ENCODE measurements around the gene PAXX. TPM values are rescaled to one million over a fixed set of nuclear protein-coding genes. Genes with fewer than 3 reads are reported as not detected.

PAXX gene
- total RNA-seq (10 to 100 TPM; 23.6 to 48.9 (median 37.5) TPM), polyA plus RNA-seq (10 to 100 TPM in 1 of 2 donors, 1 to 10 TPM in 1; 1.1 to 47.8 TPM)
- long read RNA-seq, donor 1, transcript PAXX-201 (7 exons, 812 nt): minor isoform, 6 of 70 reads
- long read RNA-seq, donor 1, transcript PAXX-208 (5 exons, 1,077 nt): major isoform, 33 of 70 reads
- long read RNA-seq, donor 1, partial matches to known transcripts: 13 of 70 reads
- long read RNA-seq, donor 1, other reads (novel, unspliced or antisense): 17 of 70 reads
- long read RNA-seq, donor 2, transcript PAXX-201 (7 exons, 812 nt): major isoform, 10 of 38 reads
- long read RNA-seq, donor 2, transcript PAXX-208 (5 exons, 1,077 nt): minor isoform, 6 of 38 reads
- long read RNA-seq, donor 2, partial matches to known transcripts: 5 of 38 reads
- long read RNA-seq, donor 2, other reads (novel, unspliced or antisense): 16 of 38 reads
- long read RNA-seq, donor 3, transcript PAXX-201 (7 exons, 812 nt): major isoform, 11 of 56 reads
- long read RNA-seq, donor 3, transcript PAXX-208 (5 exons, 1,077 nt): minor isoform, 10 of 56 reads
- long read RNA-seq, donor 3, partial matches to known transcripts: 13 of 56 reads
- long read RNA-seq, donor 3, other reads (novel, unspliced or antisense): 21 of 56 reads

DNA sequence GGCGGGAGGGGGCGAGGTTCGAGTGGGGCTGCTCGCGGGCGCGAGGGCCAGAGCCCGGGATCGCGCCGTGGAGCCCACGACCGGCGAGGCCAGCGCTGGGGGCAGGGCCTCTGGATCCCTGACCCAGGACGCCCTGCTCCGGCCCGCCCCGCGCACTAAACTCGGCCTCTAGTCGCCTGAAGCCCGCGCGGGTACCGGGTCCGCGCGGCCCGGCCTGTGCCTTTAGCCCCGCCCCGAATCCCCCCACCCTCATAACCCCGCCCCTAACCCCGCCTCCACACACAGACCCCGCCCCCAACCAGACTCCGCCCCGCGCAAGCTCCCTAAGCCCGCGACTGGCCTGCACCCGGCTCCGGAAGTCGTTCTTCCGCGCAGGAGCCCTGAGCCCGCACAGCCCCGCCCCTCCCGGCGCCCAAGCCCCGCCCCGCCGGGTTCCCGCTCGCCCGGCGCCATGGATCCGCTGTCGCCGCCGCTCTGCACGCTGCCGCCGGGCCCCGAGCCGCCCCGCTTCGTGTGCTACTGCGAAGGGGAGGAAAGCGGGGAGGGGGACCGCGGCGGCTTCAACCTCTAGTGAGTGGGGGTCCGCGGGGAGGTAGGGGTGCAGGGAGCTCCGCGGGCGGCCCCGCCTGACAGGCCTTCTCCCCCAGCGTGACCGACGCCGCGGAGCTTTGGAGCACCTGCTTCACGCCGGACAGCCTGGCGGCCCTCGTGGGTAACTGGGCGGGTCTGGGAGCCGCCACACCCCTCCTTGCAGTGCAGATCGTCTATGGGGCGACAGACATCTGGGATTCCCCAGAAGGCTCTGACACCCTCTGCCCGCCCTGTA is at the start of gene PAXX:
Gene PAXX, plus strand, starts transcription at position 430 of the 826 bp plus-strand sequence. Its CDS starts 22 bp downstream, at position 452.
- TF ChIP-seq, protein P1, sequence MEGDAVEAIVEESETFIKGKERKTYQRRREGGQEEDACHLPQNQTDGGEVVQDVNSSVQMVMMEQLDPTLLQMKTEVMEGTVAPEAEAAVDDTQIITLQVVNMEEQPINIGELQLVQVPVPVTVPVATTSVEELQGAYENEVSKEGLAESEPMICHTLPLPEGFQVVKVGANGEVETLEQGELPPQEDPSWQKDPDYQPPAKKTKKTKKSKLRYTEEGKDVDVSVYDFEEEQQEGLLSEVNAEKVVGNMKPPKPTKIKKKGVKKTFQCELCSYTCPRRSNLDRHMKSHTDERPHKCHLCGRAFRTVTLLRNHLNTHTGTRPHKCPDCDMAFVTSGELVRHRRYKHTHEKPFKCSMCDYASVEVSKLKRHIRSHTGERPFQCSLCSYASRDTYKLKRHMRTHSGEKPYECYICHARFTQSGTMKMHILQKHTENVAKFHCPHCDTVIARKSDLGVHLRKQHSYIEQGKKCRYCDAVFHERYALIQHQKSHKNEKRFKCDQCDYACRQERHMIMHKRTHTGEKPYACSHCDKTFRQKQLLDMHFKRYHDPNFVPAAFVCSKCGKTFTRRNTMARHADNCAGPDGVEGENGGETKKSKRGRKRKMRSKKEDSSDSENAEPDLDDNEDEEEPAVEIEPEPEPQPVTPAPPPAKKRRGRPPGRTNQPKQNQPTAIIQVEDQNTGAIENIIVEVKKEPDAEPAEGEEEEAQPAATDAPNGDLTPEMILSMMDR (IDR thresholded peaks at IDR 0.05): no peak
- TF ChIP-seq POLR2A (IDR thresholded peaks at IDR 0.05) (peak; percentile 24), EP300 (IDR thresholded peaks at IDR 0.05) (no peak)
- H3K27ac ChIP-seq: peak within 1 kb of the TSS in 1 of 2 donors; percentile 72
- intact Hi-C loops (cut with DNase I): no loop called here
- peaks cover 14% of the 10 kb centered on the region for H3K4me1 ChIP-seq (ENCODE audit: insufficient read depth)
- H3K36me3 ChIP-seq: no peaks in the 10 kb centered on the region
- WGBS, 3 donors: 0 to 1% (median 1%) methylated on average over 61 to 92 of the region's 92 CpGs
- H3K4me3 ChIP-seq: peak within 1 kb of the TSS; percentile 66
- H3K27me3 ChIP-seq: no peaks in the 10 kb centered on the region
- no peaks in the 10 kb centered on the region for H3K9me3 ChIP-seq
- peak; percentile 91 to 95 (median 94) for DNase-seq

DNA sequence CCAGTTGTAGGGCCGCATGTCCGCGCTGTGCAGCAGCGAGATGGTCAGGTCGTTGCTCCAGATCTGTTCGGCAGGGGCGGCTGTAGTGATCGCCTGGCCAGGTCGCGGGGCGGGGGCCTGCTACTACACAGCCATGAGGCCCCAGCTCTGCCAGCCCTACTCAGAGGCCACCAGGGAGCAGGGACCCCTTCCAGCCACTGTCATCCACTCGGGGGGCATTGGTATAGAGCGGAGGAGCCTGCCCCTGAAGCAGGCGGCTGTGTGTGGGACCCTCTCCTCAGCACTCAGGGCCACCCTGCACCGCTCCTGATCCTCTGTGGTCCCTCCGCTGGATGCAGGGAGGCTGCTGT is 49.4 kb upstream of the PAXX start:
- WGBS, 3 donors: 85 to 95% (median 89%) methylated on average over 14 to 16 of the region's 16 CpGs
- no peak overlapping the region for H3K27ac ChIP-seq
- H3K4me1 ChIP-seq (ENCODE audit: insufficient read depth): peaks cover 7% of the 10 kb centered on the region
- no peaks in the 10 kb centered on the region for H3K36me3 ChIP-seq
- intact Hi-C loops (cut with DNase I): loop anchor here in 1 of 4 donors (5.0 to 10.0 kb wide), 2 partner anchors 56 to 98 kb away; partner anchors contain the start of genes AJM1, PHPT1 and TRAF2
- no peaks in the 10 kb centered on the region for H3K9me3 ChIP-seq
- H3K27me3 ChIP-seq: no peaks in the 10 kb centered on the region
- H3K4me3 ChIP-seq: no peak overlapping the region
- TF ChIP-seq EP300 (IDR thresholded peaks at IDR 0.05): no peak
- DNase-seq: peak in 3 of 5 donors; percentile 17 to 42 (median 35)

DNA sequence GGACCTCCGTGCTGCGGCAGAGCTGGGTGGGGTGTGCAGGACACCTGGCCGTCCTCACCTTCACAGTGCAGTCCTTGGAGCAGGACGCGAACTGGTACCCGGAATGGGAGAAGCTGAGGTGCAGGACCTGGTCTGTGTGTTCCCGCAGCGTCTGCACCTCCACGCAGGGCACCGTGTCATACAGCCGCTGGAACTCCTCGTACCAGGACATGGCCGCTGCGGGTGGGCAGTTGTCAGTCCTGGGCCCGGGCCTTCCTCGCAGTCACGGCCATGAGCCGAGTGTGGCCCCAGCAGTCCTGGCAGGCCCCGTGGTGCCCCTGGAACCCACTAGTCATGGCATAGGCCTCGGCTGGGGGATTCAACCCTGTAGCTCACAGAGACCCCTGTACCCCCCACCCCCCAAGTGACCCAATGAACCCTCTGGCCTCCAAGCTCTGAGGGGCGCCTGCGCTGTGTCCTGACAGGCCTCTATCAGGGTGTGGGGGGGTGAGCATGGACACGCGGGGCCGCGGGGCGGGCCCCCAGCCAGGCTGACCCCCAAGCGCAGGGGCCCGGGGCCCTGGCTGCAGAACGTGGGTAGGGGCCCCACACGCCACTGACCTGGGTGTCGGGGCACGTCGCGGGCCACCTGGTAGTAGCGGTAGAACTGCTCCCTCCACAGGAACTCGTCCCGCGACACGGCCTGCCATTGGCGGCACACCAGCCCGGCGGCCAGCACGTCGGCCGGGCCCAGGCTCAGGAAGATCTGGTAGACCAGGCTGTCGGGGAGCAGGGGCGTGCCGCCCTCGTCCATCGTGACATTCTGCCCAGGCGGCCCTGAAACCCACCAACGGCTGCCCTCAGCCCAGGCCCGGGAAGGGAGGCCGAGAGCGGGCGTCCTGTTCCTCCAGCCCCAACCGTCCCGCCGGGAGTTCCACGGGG is 48.7 kb upstream of the PAXX start:
- WGBS, 3 donors: 12 to 46% (median 13%) methylated on average over 24 to 61 of the region's 61 CpGs
- peak in 2 of 5 donors; percentile 29 to 59 for DNase-seq
- H3K36me3 ChIP-seq: no peaks in the 10 kb centered on the region
- H3K27me3 ChIP-seq: no peaks in the 10 kb centered on the region
- H3K9me3 ChIP-seq: no peaks in the 10 kb centered on the region
- peak overlapping the region; percentile 4 to 73 for H3K27ac ChIP-seq
- H3K4me1 ChIP-seq (ENCODE audit: insufficient read depth): peaks cover 7% of the 10 kb centered on the region
- H3K4me3 ChIP-seq: peak overlapping the region; percentile 92
- TF ChIP-seq, protein P1 (IDR thresholded peaks at IDR 0.05): no peak
- no peak for TF ChIP-seq EP300 (IDR thresholded peaks at IDR 0.05)
- TF ChIP-seq POLR2A (IDR thresholded peaks at IDR 0.05): no peak
- intact Hi-C loops (cut with DNase I): loop anchor here in 1 of 4 donors (5.0 to 10.0 kb wide), 2 partner anchors 56 to 99 kb away; partner anchors contain the start of genes AJM1, PHPT1 and TRAF2

GRCh38 chr9:136944212-136944518 is 48.1 kb upstream of the PAXX start:
- 0% methylated on average over 10 to 45 of the region's 45 CpGs for WGBS, 3 donors
- Histone ChIP-seq H3K27me3 (no peaks in the 10 kb centered on the region), H3K9me3 (no peaks in the 10 kb centered on the region), H3K27ac (peak overlapping the region; percentile 4 to 73), H3K4me1 (ENCODE audit: insufficient read depth) (peaks cover 8% of the 10 kb centered on the region), H3K4me3 (peak overlapping the region; percentile 92), H3K36me3 (no peaks in the 10 kb centered on the region)
- intact Hi-C loops (cut with DNase I): loop anchor here in 1 of 4 donors (5.0 to 10.0 kb wide), 2 partner anchors 57 to 99 kb away; partner anchors contain the start of genes AJM1, PHPT1 and TRAF2
- TF ChIP-seq, protein P1 (IDR thresholded peaks at IDR 0.05): no peak
- TF ChIP-seq EP300 (IDR thresholded peaks at IDR 0.05): no peak
- TF ChIP-seq POLR2A (IDR thresholded peaks at IDR 0.05): no peak
- no peak for DNase-seq
